AG04449 (cell line): Measurements from ENCODE around the gene TRIM27.
"Not testable (repeated sequence)": the region's sequence is repeated elsewhere in the genome, so short reads cannot be mapped to it uniquely, and the experiment has no call there.

Experiments used
- CTCF ChIA-PET: fragments of 350-600 bp; formaldehyde crosslinking; extraction: SDS; loops from one replicate; lab custom pipeline; 2021; ENCODE audit warnings: antibody characterized with exemption; lab: Yijun Ruan, JAX
- POLR2A ChIA-PET: fragments of 400-600, 350-600 bp; formaldehyde crosslinking; extraction: SDS; loops from one replicate; lab custom pipeline; 2020; ENCODE audit warnings: antibody characterized with exemption, inconsistent platforms; lab: Yijun Ruan, JAX
- DNase-seq: peaks from one replicate; pipeline ENCODE4 v3.0.0-alpha.2; 2010; ENCODE audit warnings: low read depth, low spot score
- H3K4me3 ChIP-seq: 2 replicates; pipeline ENCODE4 v1.5.1; 2011; ENCODE audit warnings: low read depth, mild to moderate bottlenecking, control low read depth, low read length
- TF ChIP-seq, protein P1 (sequence below): IDR thresholded peaks from one replicate; pipeline ENCODE4 v1.5.1; 2011; ENCODE audit warnings: mild to moderate bottlenecking, moderate library complexity, low read length, control low read depth, inconsistent platforms; ENCODE audit not compliant: insufficient read depth; ENCODE audit errors: missing control alignments

TRIM27 gene

DNA sequence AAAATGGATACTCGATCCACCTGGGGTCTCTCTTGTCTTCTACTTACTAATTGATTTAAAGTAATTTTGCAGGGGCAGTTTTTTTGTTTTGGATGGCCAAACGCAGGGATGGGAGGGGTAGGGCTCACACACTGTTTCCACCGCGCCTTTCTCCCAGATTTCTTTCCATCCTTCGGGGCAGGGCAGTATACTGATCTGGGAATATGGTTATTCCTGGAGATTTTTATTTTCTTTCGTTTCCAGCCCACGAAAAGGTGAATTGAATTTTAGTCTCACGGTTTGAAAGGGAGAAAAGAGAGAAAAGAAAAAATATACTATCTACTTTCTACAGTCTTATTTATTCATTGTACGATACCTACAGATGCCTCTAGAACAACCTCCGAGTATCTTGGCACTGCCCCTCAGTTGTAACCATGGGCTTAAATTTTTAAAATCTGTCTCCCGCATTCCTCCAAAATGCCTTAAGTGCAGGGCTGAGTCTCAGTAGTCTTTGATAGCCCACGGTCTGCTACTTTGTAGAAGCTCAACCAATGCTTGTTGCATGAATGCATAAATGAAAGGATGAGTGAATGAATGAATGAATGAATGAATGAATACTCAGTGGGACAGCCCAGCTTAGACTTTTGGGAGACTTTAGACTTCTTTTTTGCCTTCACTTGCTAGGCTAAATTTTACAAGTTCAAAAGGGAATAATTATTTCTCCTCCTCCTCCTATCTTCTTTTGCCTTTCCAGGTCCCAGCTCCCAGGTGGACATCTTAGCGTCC, 18.1 kb upstream of the TRIM27 start:
- CTCF ChIA-PET, result interaction anchor here (0.7 to 1.3 kb wide), 3 partner anchors 9 to 104 kb away, joined by 3 read pairs; no protein-coding TSS in a partner anchor
- POLR2A ChIA-PET, result no interaction called here
- peak overlapping the region; percentile 74 for H3K4me3 ChIP-seq
- DNase-seq, result no peak
- TF ChIP-seq, protein P1, sequence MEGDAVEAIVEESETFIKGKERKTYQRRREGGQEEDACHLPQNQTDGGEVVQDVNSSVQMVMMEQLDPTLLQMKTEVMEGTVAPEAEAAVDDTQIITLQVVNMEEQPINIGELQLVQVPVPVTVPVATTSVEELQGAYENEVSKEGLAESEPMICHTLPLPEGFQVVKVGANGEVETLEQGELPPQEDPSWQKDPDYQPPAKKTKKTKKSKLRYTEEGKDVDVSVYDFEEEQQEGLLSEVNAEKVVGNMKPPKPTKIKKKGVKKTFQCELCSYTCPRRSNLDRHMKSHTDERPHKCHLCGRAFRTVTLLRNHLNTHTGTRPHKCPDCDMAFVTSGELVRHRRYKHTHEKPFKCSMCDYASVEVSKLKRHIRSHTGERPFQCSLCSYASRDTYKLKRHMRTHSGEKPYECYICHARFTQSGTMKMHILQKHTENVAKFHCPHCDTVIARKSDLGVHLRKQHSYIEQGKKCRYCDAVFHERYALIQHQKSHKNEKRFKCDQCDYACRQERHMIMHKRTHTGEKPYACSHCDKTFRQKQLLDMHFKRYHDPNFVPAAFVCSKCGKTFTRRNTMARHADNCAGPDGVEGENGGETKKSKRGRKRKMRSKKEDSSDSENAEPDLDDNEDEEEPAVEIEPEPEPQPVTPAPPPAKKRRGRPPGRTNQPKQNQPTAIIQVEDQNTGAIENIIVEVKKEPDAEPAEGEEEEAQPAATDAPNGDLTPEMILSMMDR, result no peak

DNA sequence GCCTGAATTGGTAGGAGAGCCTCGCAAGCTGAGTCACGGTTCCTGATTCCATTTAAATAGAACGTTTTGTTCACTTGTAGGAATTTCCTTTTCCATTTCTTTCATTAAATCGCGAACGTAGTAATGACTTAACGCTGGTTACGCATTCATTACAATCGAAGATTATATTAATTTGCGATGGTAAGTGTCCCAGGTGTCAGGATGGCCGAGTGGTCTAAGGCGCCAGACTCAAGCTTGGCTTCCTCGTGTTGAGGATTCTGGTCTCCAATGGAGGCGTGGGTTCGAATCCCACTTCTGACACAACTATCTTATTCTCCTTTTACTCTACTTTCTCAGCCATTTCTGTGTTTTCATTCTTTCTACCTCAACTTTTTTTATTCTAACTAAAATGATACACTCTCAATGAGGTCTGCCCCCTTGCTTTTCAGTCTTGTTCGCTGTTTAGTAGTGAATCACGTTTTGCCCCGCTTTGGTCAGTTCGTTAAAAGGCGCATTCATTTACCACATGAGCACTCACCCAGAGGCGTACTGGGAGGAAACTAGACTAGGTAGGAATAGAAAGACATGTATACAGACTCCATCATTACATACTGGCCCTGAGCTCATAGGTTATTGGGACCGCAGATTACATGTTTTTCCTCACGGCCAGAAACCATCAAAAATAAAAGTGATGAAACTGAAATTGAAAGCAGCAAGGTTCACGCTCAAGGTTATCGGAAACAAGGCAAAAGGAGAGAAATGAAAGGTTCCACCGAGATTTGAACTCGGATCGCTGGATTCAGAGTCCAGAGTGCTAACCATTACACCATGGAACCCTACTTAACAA, 17.3 kb upstream of the TRIM27 start:
- peak overlapping the region; percentile 74 for H3K4me3 ChIP-seq
- POLR2A ChIA-PET, result interaction anchor here (0.8 to 1.9 kb wide), 2 partner anchors 18 to 45 kb away, joined by 3 to 15 read pairs; partner anchors contain the start of gene TRIM27
- TF ChIP-seq, protein P1, result no peak
- no peak for DNase-seq
- CTCF ChIA-PET, result interaction anchor here (0.6 to 1.5 kb wide), 7 partner anchors 12 to 867 kb away, joined by 3 to 4 read pairs (median 3); partner anchors contain the start of gene TRIM27

DNA sequence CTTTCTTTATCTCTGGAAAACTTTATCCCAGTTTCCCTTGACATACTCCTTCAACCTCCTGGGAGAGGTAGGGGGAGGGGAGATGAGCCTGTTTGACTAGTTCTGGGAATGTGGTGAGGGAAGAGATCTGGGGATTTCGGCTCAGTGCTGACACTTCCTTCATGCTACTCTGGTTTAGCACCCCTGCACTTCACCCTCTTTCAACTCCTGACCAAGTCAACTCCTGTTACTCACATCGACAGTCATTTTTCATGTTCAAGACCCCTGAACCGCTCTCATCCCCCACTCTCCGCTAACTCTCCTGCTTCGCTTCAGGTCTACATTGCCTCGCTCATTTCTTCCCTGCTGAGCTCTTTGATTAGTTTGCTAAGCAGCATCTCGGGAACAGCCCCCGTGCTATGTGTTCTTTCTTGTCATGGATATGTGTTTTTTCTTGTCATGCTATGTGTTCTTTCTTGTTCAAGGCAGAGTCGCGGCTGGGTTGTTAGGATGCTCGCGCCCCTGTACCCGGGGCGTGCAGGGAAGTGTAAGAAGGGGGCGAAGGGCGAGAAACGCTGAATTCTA, 16.6 kb upstream of the TRIM27 start:
- ChIA-PET CTCF (interaction anchor here (0.5 to 1.5 kb wide), 6 partner anchors 13 to 866 kb away, joined by 3 to 4 read pairs (median 3); partner anchors contain the start of gene TRIM27), POLR2A (interaction anchor here (0.6 to 1.9 kb wide), 3 partner anchors 17 to 45 kb away, joined by 3 to 15 read pairs (median 3); partner anchors contain the start of gene TRIM27)
- TF ChIP-seq, protein P1, result no peak
- H3K4me3 ChIP-seq, result peak overlapping the region; percentile 74
- no peak for DNase-seq

DNA sequence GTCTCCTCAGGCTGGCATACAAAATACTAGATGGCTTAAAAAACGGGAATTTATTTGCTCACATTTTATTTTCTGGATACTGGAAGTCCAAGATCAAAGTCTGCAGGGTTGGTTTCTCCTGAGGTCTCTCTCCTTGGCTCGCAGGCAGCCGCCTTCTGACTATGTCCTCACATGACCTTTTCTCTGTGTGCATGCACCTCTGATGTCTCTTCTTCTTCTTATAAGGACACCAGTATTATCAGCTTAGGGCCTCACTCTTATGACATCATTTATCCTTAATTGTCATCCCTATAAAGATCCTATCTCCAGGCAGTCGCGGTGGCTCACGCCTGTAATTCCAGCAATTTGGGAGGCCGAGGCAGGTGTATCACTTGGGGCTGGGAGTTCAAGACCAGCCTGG, 9.3 kb upstream of the TRIM27 start:
- POLR2A ChIA-PET, result no interaction called here
- TF ChIP-seq, protein P1, result no peak

DNA sequence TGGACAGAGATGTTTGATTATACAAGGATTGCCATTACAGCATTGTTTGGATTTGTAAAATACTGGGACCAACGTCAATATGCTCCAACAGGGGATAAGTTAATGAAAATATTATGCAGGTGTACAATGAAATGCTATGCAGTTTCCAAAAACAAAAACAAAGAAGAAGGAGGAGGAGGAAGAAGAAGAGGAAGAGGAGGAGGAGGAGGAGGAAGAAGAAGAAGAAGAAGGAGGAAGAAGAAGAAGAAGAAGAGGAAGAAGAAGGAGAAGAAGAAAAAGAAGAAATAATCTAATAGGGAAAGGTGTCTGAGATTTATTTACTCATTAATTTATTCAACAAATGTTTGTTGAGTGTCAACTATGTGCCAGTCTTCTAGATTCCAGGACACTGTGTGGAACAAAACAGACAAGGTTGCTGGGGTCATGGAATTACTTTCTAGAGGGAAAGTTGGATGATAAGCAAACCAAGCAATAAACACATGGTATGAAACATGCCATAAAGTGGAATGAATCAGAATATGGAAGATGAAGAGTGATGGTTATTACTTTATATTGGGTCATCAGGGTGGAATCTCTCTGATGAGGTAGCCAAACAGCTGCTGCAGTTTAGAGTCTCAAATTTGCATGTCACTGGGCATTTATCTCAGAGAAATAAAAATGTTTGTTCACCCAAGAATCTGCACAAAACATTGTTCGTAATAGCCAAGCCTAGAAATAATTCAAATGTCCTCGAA, 6.3 kb upstream of the TRIM27 start:
- DNase-seq, result no peak
- TF ChIP-seq, protein P1, result no peak
- ChIA-PET CTCF (no interaction called here), POLR2A (interaction anchor here (0.6 kb wide), 1 partner anchor 691 kb away, joined by 4 read pairs; no protein-coding TSS in a partner anchor)
- H3K4me3 ChIP-seq, result no peak overlapping the region

More for the DNA sequence above, 9.3 kb upstream of the TRIM27 start:
- no peak overlapping the region for H3K4me3 ChIP-seq
- DNase-seq, result no peak
- CTCF ChIA-PET, result no interaction called here

DNA sequence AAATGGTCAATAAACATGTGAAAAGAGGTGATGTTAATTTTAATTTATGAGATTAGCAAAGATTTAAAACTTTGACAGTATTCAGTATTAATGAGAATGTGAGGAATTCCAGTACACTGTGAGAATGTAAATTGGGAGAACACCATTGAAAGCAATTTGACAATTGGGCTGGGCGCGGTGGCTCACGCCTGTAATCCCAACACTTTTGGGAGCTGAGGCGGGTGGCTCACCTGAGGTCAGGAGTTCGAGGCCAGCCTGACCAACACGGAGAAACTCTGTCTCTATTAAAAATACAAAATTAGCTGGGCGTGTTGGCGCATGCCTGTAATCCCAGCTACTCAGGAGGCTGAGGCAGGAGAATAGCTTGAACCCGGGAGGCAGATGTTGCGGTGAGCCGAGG, 5.6 kb upstream of the TRIM27 start:
- POLR2A ChIA-PET, DNase-seq, H3K4me3 ChIP-seq: not testable (repeated sequence)
- CTCF ChIA-PET, result interaction anchor here (1.2 kb wide), 1 partner anchor 12 kb away, joined by 3 read pairs; no protein-coding TSS in a partner anchor
